Thoracic aorta (tissue), 2 donors: Measurements from ENCODE around the gene DENND5B. TPM values are rescaled to one million over a fixed set of nuclear protein-coding genes. Genes with fewer than 3 reads are reported as not detected.

Source experiments
- ATAC-seq: fragments of 150-250 bp; one replicate; pipeline ENCODE4 v1.8.0; 2017; ENCODE audit warnings: low read depth; ENCODE audit not compliant: insufficient number of reproducible peaks, low FRiP score
- DNase-seq: peaks from one replicate; pipeline ENCODE4 v3.0.0-alpha.2; 2020; ENCODE audit warnings: low spot score
- H3K27ac ChIP-seq, 2 donors: fragments of 200-600 bp; sonication (generic); 1 replicate in 1 of 2; 2 replicates in 1 of 2; pipeline ENCODE4 v1.5.1; 2016; ENCODE audit warnings: mild to moderate bottlenecking in 2 of 2, moderate library complexity in 2 of 2
- H3K27me3 ChIP-seq: fragments of 200-600 bp; sonication (generic); replicated peaks from 2 replicates; pipeline ENCODE4 v1.6.0; 2016; ENCODE audit warnings: mild to moderate bottlenecking; ENCODE audit not compliant: insufficient read depth
- H3K36me3 ChIP-seq: fragments of 200-600 bp; sonication (generic); one replicate; pipeline ENCODE4 v1.5.1; 2016
- H3K4me1 ChIP-seq, 2 donors: fragments of 200-600 bp; sonication (generic); 1 replicate in 1 of 2; 2 replicates in 1 of 2; pipeline versions ENCODE4 v1.5.1 to v1.6.0; 2016; ENCODE audit warnings: low read depth in 2 of 2, mild to moderate bottlenecking in 1 of 2; ENCODE audit not compliant: control insufficient read depth in 1 of 2
- H3K4me3 ChIP-seq: fragments of 200-600 bp; sonication (generic); 2 replicates; pipeline ENCODE4 v1.5.1; 2016; ENCODE audit warnings: mild to moderate bottlenecking
- H3K9me3 ChIP-seq: fragments of 200-600 bp; sonication (generic); 2 replicates; pipeline ENCODE4 v1.5.1; 2016
- CTCF ChIP-seq: fragments of 200-600 bp; sonication (generic); IDR thresholded peaks from one replicate; pipeline ENCODE4 v1.5.1; 2019; ENCODE audit warnings: antibody characterized with exemption
- total RNA-seq, 2 donors: library from RNA; depleted of rRNA; stranded (reverse); fragments of >200 nt; gene quantifications; one replicate each; pipeline versions ENCODE4 v1.1.0 to v1.2.3, GENCODE V29; 2016

The DENND5B gene
- total RNA-seq, 2 donors from 2014 or later, result 28.6 to 43.9 TPM

GRCh38 chr12:31524791-31525495, 66.0 kb downstream of the DENND5B start:
- DNase-seq (no peak), ATAC-seq (no peak)
- H3K27ac ChIP-seq, result no peak overlapping the region
- H3K4me1 ChIP-seq, result peaks cover 3 to 19% of the 10 kb centered on the region in 2 donors
- no peak overlapping the region for H3K4me3 ChIP-seq
- TF ChIP-seq CTCF, result no peak
- H3K36me3 ChIP-seq, result no peaks in the 10 kb centered on the region
- H3K27me3 ChIP-seq, result no peaks in the 10 kb centered on the region
- H3K9me3 ChIP-seq, result no peaks in the 10 kb centered on the region

- DNase-seq (no peak), ATAC-seq (no peak)
- Histone ChIP-seq H3K27me3 (no peaks in the 10 kb centered on the region), H3K9me3 (no peaks in the 10 kb centered on the region), H3K27ac (no peak overlapping the region), H3K36me3 (no peaks in the 10 kb centered on the region), H3K4me3 (no peak overlapping the region), H3K4me1 (peaks cover 11 to 32% of the 10 kb centered on the region in 2 donors)
- TF ChIP-seq CTCF, result no peak
Observed at GRCh38 chr12:31523306-31523705, 67.6 kb downstream of the DENND5B start.

- no peak for TF ChIP-seq CTCF
- H3K9me3 ChIP-seq, result no peaks in the 10 kb centered on the region
- H3K27ac ChIP-seq, result no peak overlapping the region
- no peaks in the 10 kb centered on the region for H3K27me3 ChIP-seq
- no peaks in the 10 kb centered on the region for H3K36me3 ChIP-seq
- DNase-seq (no peak), ATAC-seq (no peak)
- H3K4me1 ChIP-seq, result peaks cover 16 to 39% of the 10 kb centered on the region in 2 donors
- no peak overlapping the region for H3K4me3 ChIP-seq
Observed at GRCh38 chr12:31522607-31523006, 68.3 kb downstream of the DENND5B start.

GRCh38 chr12:31521964-31522363, 69.0 kb downstream of the DENND5B start:
- TF ChIP-seq CTCF, result no peak
- Histone ChIP-seq H3K9me3 (no peaks in the 10 kb centered on the region), H3K27me3 (no peaks in the 10 kb centered on the region), H3K4me1 (peaks cover 18 to 45% of the 10 kb centered on the region in 2 donors), H3K4me3 (no peak overlapping the region), H3K36me3 (no peaks in the 10 kb centered on the region), H3K27ac (no peak overlapping the region)
- DNase-seq (no peak), ATAC-seq (no peak)

GRCh38 chr12:31519511-31519910, 71.4 kb downstream of the DENND5B start:
- Histone ChIP-seq H3K9me3 (no peaks in the 10 kb centered on the region), H3K27me3 (no peaks in the 10 kb centered on the region), H3K4me3 (no peak overlapping the region), H3K4me1 (peaks cover 15 to 45% of the 10 kb centered on the region in 2 donors), H3K27ac (peak overlapping the region; percentile 10 to 35), H3K36me3 (no peaks in the 10 kb centered on the region)
- TF ChIP-seq CTCF, result no peak
- no peak for DNase-seq
- ATAC-seq, result no peak
